GM21529 (cell line): Measurements from ENCODE around the gene JAKMIP1.
A peak's percentile ranks its signal among the peaks of the same experiment; 100 is the strongest.

Source experiments
- ATAC-seq: cut with Tn5 transposase; IDR thresholded peaks from one replicate; pipeline ENCODE4 v1.9.1; 2021; ENCODE audit not compliant: unreplicated experiment

The JAKMIP1 gene

GRCh38 chr4:6204871-6205566, 4.7 kb upstream of the JAKMIP1 start:
- ATAC-seq = no peak

- no peak for ATAC-seq
These were observed 3.7 kb upstream of the JAKMIP1 start for GRCh38 chr4:6204098-6204497.

- no peak for ATAC-seq
These were observed 1.3 kb upstream of the JAKMIP1 start for GRCh38 chr4:6201580-6202091.

- peak; percentile 11 for ATAC-seq
These were observed 593 bp upstream of the JAKMIP1 start for GRCh38 chr4:6200922-6201362.

- ATAC-seq = no peak
These were observed 877 bp downstream of the JAKMIP1 start for GRCh38 chr4:6199422-6199921.

GRCh38 chr4:6198768-6199421, 1.5 kb downstream of the JAKMIP1 start:
- ATAC-seq = no peak

GRCh38 chr4:6198278-6198677, 2.1 kb downstream of the JAKMIP1 start:
- ATAC-seq = no peak

GRCh38 chr4:6197433-6198174, 2.7 kb downstream of the JAKMIP1 start:
- ATAC-seq = no peak

- no peak for ATAC-seq
These were observed 3.5 kb downstream of the JAKMIP1 start for GRCh38 chr4:6196871-6197270.

- no peak for ATAC-seq
These were observed 4.0 kb downstream of the JAKMIP1 start for GRCh38 chr4:6196324-6196723.

- ATAC-seq = no peak
These were observed 4.6 kb downstream of the JAKMIP1 start for GRCh38 chr4:6195602-6196319.

- ATAC-seq = no peak
These were observed 5.7 kb downstream of the JAKMIP1 start for GRCh38 chr4:6194458-6195195.

- no peak for ATAC-seq
These were observed 7.0 kb downstream of the JAKMIP1 start for GRCh38 chr4:6193399-6193798.

GRCh38 chr4:6192245-6192644, 8.1 kb downstream of the JAKMIP1 start:
- ATAC-seq = no peak

- no peak for ATAC-seq
These were observed 8.8 kb downstream of the JAKMIP1 start for GRCh38 chr4:6191448-6192130.

- no peak for ATAC-seq
These were observed 9.9 kb downstream of the JAKMIP1 start for GRCh38 chr4:6190486-6190885.

- no peak for ATAC-seq
These were observed 10.8 kb downstream of the JAKMIP1 start for GRCh38 chr4:6189511-6189910.

GRCh38 chr4:6188687-6189305, 11.6 kb downstream of the JAKMIP1 start:
- ATAC-seq = no peak

GRCh38 chr4:6184169-6184568, 16.2 kb downstream of the JAKMIP1 start:
- ATAC-seq = no peak
